GM12892 (cell line): Measurements from ENCODE around the gene NRN1L.

Experiments
- POLR2A ChIP-seq: IDR thresholded peaks from 2 replicates; pipeline ENCODE4 v1.6.1; 2011; ENCODE audit warnings: low read depth, low read length, control low read depth
- POLR2AphosphoS5 ChIP-seq: IDR thresholded peaks from 2 replicates; pipeline ENCODE4 v1.6.1; 2011; ENCODE audit warnings: low read depth, low read length, control low read depth
- TAF1 ChIP-seq: IDR thresholded peaks from 2 replicates; pipeline ENCODE4 v1.6.1; 2011; ENCODE audit warnings: low read depth, mild to moderate bottlenecking, control low read depth, low read length, borderline replicate concordance

- TF ChIP-seq POLR2A (no peak), POLR2AphosphoS5 (no peak), TAF1 (no peak)
These were observed 1.7 kb downstream of the NRN1L start for GRCh38 chr16:67886387-67886786.
